HepG2 (cell line): ENCODE measurements around the gene PRDM15. TPM values are rescaled to one million over a fixed set of nuclear protein-coding genes. Genes with fewer than 3 reads are reported as not detected.

ENCODE experiments used
- AGO1 ChIP-seq: fragments of 200-400 bp; formaldehyde crosslinking; IDR thresholded peaks from 2 replicates; pipeline ENCODE4 v1.6.1; 2017; ENCODE audit warnings: mild to moderate bottlenecking, low read depth, low read length, moderate library complexity; ENCODE audit not compliant: poor library complexity, severe bottlenecking
- KDM2A ChIP-seq: sonication (generic); formaldehyde crosslinking; IDR thresholded peaks from 2 replicates; pipeline ENCODE4 v1.4.0; 2020; ENCODE audit warnings: low read depth, missing genetic modification reagents, borderline replicate concordance
- KDM5B ChIP-seq: sonication (generic); formaldehyde crosslinking; IDR thresholded peaks from 2 replicates; pipeline ENCODE4 v1.4.0; 2020; ENCODE audit warnings: missing genetic modification reagents, mild to moderate bottlenecking, borderline replicate concordance
- KLF13 ChIP-seq: sonication (generic); formaldehyde crosslinking; IDR thresholded peaks from 2 replicates; pipeline ENCODE4 v1.4.0; 2020; ENCODE audit warnings: mild to moderate bottlenecking, missing genetic modification reagents
- KLF9 ChIP-seq: IDR thresholded peaks from 2 replicates; pipeline ENCODE4 v1.6.1; 2016; ENCODE audit warnings: low read depth
- MIXL1 ChIP-seq: IDR thresholded peaks from 2 replicates; pipeline ENCODE4 v1.6.1; 2016
- MZF1 ChIP-seq: sonication (generic); formaldehyde crosslinking; IDR thresholded peaks from 2 replicates; pipeline ENCODE4 v1.8.1; 2023; ENCODE audit warnings: mild to moderate bottlenecking, missing genetic modification reagents, borderline replicate concordance
- NBN ChIP-seq: fragments of 450-650 bp; conservative IDR thresholded peaks from 2 replicates; pipeline ENCODE4 v1.6.1; 2017
- PHF8 ChIP-seq: sonication (generic); formaldehyde crosslinking; IDR thresholded peaks from 2 replicates; pipeline ENCODE4 v1.5.0; 2020; ENCODE audit warnings: missing genetic modification reagents
- POLR2G ChIP-seq: fragments of 200-400 bp; formaldehyde crosslinking; IDR thresholded peaks from 2 replicates; pipeline ENCODE4 v1.6.1; 2018; ENCODE audit warnings: mild to moderate bottlenecking, low read depth, low read length, moderate library complexity
- TCF7L2 ChIP-seq: IDR thresholded peaks from 2 replicates; pipeline ENCODE4 v1.6.1; 2011; ENCODE audit warnings: mild to moderate bottlenecking, low read depth, low read length, moderate library complexity
- ZBTB3 ChIP-seq: sonication (generic); formaldehyde crosslinking; IDR thresholded peaks from 2 replicates; pipeline ENCODE4 v1.4.0; 2020; ENCODE audit warnings: low read depth, mild to moderate bottlenecking, moderate library complexity, missing genetic modification reagents, borderline replicate concordance
- ZC3H13 ChIP-seq: sonication (generic); formaldehyde crosslinking; IDR thresholded peaks from 2 replicates; pipeline ENCODE4 v1.8.1; 2023; ENCODE audit warnings: mild to moderate bottlenecking, missing genetic modification reagents, moderate library complexity
- ZFP91 ChIP-seq: sonication (generic); formaldehyde crosslinking; IDR thresholded peaks from 2 replicates; pipeline ENCODE4 v1.9.0; 2022; ENCODE audit warnings: missing genetic modification reagents, mild to moderate bottlenecking, borderline replicate concordance
- ZNF225 ChIP-seq: sonication (generic); formaldehyde crosslinking; IDR thresholded peaks from 2 replicates; pipeline ENCODE4 v1.4.0; 2020; ENCODE audit warnings: mild to moderate bottlenecking, missing genetic modification reagents
- ZNF3 ChIP-seq: IDR thresholded peaks from 2 replicates; pipeline ENCODE4 v1.7.0; 2017; ENCODE audit warnings: inconsistent platforms
- ZNF382 ChIP-seq: sonication (generic); formaldehyde crosslinking; IDR thresholded peaks from 2 replicates; pipeline ENCODE4 v1.5.0; 2020; ENCODE audit warnings: missing genetic modification reagents, mild to moderate bottlenecking, borderline replicate concordance
- ZNF496 ChIP-seq: sonication (generic); formaldehyde crosslinking; IDR thresholded peaks from 2 replicates; pipeline ENCODE4 v1.8.1; 2023; ENCODE audit warnings: mild to moderate bottlenecking, moderate library complexity, missing genetic modification reagents; ENCODE audit not compliant: insufficient replicate concordance
- ZNF589 ChIP-seq: sonication (generic); formaldehyde crosslinking; conservative IDR thresholded peaks from 2 replicates; pipeline ENCODE4 v1.8.0; 2022; ENCODE audit warnings: mild to moderate bottlenecking, moderate library complexity, missing genetic modification reagents
- polyA plus RNA-seq, 8 experiments: library from polyadenylated mRNA; depleted of rRNA in 3 of 8; stranded (reverse) in 7 of 8; unstranded in 1 of 8; fragments of >200 nt; fragmentation: Illumina TruSeq in 4 of 8; extraction: Trizol in 4 of 8; gene quantifications; 2 replicates each; pipeline versions ENCODE4 v1.2.1 to v1.2.3, GENCODE V29; 2011 to 2016; ENCODE audit warnings: low read depth in 4 of 8, missing spikeins in 1 of 8, mixed read lengths in 1 of 8; ENCODE audit not compliant: insufficient read depth in 1 of 8
- total RNA-seq, 5 experiments: library from RNA; depleted of rRNA; stranded (reverse); fragments of >200 nt; fragmentation: Illumina TruSeq; extraction: Trizol; gene quantifications; 2 replicates each; pipeline ENCODE4 v1.2.3, GENCODE V29; 2016; ENCODE audit warnings: low read depth in 1 of 5
- TF ChIP-seq, protein P1 (sequence below), 2 experiments: IDR thresholded peaks; 2 replicates each; pipeline ENCODE4 v1.6.1; 2011 to 2012; ENCODE audit warnings: low read length in 2 of 2, borderline replicate concordance in 1 of 2, low read depth in 1 of 2, mild to moderate bottlenecking in 1 of 2, moderate library complexity in 1 of 2
- TF ChIP-seq, protein P2 (sequence below): sonication (generic); formaldehyde crosslinking; conservative IDR thresholded peaks from 2 replicates; pipeline ENCODE4 v1.4.0; 2020; ENCODE audit warnings: missing genetic modification reagents

The PRDM15 gene
- total and polyA plus RNA-seq, 2 of the 13 experiments (the other 11 are each of a cell fraction or from before 2014, with no cell fraction given) = 4.0 to 6.9 TPM

- 0 out of 2 replicates have a peak, but pooled peaks have one; percentile 27 for TF ChIP-seq ZC3H13 (CRISPR knock-in tag)
- no peak for TF ChIP-seq MIXL1
- TF ChIP-seq NBN = no peak
- TF ChIP-seq ZNF225 (CRISPR knock-in tag) = 0 out of 2 replicates have a peak, but pooled peaks have one; percentile 3
- peak; percentile 19; the same call in 1 of the 2 replicates for TF ChIP-seq KDM2A
- TF ChIP-seq, protein P1, sequence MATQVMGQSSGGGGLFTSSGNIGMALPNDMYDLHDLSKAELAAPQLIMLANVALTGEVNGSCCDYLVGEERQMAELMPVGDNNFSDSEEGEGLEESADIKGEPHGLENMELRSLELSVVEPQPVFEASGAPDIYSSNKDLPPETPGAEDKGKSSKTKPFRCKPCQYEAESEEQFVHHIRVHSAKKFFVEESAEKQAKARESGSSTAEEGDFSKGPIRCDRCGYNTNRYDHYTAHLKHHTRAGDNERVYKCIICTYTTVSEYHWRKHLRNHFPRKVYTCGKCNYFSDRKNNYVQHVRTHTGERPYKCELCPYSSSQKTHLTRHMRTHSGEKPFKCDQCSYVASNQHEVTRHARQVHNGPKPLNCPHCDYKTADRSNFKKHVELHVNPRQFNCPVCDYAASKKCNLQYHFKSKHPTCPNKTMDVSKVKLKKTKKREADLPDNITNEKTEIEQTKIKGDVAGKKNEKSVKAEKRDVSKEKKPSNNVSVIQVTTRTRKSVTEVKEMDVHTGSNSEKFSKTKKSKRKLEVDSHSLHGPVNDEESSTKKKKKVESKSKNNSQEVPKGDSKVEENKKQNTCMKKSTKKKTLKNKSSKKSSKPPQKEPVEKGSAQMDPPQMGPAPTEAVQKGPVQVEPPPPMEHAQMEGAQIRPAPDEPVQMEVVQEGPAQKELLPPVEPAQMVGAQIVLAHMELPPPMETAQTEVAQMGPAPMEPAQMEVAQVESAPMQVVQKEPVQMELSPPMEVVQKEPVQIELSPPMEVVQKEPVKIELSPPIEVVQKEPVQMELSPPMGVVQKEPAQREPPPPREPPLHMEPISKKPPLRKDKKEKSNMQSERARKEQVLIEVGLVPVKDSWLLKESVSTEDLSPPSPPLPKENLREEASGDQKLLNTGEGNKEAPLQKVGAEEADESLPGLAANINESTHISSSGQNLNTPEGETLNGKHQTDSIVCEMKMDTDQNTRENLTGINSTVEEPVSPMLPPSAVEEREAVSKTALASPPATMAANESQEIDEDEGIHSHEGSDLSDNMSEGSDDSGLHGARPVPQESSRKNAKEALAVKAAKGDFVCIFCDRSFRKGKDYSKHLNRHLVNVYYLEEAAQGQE (IDR thresholded peaks at IDR 0.05; ENCODE audit: borderline replicate concordance in 1 of 2, low read depth in 1 of 2, low read length in 2 of 2) = no peak
- no peak for TF ChIP-seq MZF1 (CRISPR knock-in tag)
- TF ChIP-seq AGO1 = peak; percentile 64
- TF ChIP-seq, protein P2, sequence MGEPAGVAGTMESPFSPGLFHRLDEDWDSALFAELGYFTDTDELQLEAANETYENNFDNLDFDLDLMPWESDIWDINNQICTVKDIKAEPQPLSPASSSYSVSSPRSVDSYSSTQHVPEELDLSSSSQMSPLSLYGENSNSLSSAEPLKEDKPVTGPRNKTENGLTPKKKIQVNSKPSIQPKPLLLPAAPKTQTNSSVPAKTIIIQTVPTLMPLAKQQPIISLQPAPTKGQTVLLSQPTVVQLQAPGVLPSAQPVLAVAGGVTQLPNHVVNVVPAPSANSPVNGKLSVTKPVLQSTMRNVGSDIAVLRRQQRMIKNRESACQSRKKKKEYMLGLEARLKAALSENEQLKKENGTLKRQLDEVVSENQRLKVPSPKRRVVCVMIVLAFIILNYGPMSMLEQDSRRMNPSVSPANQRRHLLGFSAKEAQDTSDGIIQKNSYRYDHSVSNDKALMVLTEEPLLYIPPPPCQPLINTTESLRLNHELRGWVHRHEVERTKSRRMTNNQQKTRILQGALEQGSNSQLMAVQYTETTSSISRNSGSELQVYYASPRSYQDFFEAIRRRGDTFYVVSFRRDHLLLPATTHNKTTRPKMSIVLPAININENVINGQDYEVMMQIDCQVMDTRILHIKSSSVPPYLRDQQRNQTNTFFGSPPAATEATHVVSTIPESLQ (CRISPR knock-in tag) = no peak
- no peak for TF ChIP-seq ZBTB3 (CRISPR knock-in tag)
- TF ChIP-seq PHF8 (CRISPR knock-in tag) = peak; percentile 22; the same call in 1 of the 2 replicates
- peak; percentile 34 for TF ChIP-seq KDM5B
- no peak for TF ChIP-seq KLF9 (CRISPR knock-in tag)
- TF ChIP-seq POLR2G = no peak
- TF ChIP-seq ZFP91 (CRISPR knock-in tag) = 0 out of 2 replicates have a peak, but pooled peaks have one; percentile 18
- no peak for TF ChIP-seq ZNF3
- no peak for TF ChIP-seq TCF7L2
- TF ChIP-seq ZNF496 (CRISPR knock-in tag) = no peak
- TF ChIP-seq ZNF382 (CRISPR knock-in tag) = no peak
- TF ChIP-seq ZNF589 (CRISPR knock-in tag) = no peak
- TF ChIP-seq KLF13 (CRISPR knock-in tag) = no peak
Measured at GRCh38 chr21:41765973-41766882, 112.9 kb downstream of the PRDM15 start (continued).
